Inflammatory macrophage (primary cell): Measurements from ENCODE around the gene IGDCC3.

Experiments
- DNase-seq, 2 donors: peaks; one replicate each; pipeline ENCODE4 v3.0.0-alpha.2; 2020 to 2022

IGDCC3 gene

DNA sequence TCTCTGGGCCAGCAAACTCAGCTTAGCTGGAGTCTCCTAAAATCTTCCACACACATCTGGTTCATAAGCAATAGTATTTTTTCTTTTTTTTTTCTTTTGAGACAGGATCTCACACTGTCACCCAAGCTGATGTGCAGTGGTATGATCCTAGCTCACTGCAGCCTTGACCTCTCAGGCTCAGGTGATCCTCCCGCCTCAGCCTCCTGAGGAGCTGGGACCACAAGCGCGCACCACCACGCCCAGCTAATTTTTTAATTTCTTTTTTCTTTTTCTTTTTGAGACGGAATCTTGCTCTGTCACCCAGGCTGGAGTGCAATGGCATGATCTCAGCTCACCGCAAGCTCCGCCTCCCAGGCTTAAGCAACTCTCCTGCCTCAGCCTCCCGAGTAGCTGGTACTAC lies 39.0 kb downstream of the IGDCC3 start:
- no peak for DNase-seq

DNA sequence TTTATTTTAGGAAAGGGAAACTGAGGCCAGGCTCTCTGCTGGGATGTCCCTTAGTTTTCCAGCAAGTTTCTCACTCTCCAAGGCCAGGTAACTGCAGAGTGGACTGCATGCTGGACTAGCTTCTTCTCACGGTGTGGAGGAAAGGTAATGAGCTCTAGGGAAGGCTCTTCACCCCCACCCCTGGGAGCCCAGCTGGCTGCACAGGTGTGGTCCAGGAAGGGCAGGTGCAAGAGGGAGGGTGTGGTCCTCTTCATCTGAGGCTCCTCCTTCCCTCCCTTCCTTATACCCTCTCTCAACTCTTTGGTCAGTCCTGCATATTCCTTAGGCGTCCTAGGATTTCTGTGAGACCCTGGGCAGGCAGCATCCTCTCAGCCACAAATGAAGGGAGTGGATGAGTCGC lies 39.4 kb downstream of the IGDCC3 start:
- no peak for DNase-seq

DNA sequence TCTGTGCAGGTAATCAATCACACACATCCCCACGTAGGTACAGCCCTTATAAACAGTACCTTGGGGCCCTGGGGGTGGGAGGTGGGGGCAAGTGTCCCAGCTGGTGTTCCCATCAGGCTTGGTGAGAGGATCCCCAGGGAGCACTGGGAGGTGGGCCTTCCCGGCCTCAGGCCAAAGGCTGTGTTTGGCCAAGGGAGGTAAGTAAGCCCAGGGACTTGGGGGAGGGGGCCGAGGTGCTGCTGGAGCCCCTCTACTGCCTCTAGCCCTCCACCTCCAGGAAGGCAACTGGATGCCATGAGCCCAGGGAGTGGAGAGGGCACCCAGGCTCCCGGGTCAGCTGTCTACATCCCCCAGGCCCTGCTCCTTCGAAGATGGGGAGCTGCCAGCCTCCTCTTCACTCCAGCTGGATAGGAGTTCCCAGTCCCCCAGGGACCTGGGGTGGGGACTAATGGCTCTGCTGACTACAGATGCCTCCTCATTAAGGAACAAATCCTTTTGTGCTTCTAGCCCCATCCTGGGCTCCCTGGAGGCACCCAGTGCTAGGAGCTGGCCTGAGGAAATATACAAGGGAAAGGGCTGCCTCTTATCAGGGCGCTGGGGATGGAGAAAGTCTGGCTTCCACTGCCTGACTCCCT lies 40.2 kb downstream of the IGDCC3 start:
- no peak for DNase-seq

DNA sequence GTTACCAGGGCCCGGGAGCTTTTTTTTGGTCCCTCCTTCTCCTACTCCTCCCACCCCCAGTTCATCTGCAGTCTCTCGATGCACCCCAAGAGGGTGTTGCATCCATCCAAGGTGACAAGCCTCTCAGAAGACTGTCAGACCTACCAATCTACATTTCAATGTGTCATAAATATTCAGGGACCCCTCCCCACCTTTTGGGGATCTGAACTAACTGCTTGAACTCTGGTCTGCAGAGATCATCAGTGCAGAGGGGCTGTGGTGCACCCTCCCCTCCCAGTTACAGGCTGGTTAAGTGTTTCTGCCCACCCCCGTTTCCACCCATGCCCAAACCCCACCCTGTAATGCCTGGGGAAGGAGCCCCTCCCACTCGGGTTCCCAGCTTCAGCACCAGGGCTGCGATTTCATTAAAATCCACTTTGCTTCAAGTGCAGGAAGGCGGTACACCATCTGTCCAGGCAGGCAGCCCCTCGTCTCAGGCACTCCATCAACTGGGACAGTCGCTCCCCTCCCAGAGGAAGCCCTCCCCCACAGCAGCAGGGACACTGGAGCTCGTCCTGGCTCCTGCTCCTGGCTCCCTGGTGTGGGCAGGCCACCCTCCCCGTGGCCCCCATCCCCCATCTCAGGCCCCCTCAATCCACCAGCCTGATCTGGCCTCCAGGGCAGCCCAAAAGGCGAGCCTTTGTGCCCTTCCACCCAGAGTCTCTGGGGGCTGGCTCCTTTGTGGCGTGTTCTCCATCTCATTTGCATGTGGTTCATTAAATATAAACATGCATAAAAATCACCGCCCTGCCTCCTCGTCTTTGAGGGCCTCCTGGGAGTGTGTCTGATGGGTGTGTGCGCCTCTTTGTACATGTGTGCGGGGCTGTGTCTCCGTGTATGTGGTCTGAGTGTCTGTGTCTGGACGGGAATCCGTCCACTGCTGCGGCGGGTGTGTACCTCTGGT lies 41.0 kb downstream of the IGDCC3 start:
- no peak for DNase-seq

DNA sequence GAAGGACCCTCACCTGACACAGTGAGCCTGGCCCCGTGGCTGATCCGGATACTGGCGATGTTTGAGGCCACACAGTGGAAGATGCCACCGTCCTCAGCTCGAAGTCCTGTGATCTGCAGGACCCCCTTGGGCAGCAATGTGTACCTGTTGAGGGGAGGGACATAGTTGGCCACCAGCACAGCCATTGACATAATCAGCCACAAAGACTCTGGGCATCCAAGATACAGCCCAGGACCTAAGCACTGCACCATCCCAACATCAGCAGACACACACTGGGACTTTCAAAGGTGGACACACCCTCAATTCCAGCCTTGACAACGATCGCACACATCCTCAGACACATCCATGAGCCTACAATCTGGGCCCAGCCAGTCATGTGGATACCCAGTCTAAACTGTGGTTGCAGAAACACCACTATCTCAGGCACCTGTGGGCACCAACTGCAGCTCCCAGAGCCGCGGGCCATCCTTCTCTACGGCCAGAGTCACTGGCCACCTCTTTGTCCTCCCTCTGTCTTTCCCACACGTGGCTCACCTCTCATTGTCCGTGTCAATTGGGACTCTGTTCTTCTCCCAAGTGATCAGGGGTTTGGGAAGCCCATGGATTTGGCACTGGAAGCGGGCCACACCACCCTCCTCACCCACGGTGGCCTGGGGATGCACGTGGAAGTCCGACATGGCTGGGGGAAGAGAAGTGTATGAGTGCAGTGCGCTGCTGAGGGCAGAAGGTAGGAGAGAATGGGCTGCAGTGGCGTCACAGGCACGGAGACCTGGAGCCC lies 42.3 kb downstream of the IGDCC3 start:
- DNase-seq = no peak

DNA sequence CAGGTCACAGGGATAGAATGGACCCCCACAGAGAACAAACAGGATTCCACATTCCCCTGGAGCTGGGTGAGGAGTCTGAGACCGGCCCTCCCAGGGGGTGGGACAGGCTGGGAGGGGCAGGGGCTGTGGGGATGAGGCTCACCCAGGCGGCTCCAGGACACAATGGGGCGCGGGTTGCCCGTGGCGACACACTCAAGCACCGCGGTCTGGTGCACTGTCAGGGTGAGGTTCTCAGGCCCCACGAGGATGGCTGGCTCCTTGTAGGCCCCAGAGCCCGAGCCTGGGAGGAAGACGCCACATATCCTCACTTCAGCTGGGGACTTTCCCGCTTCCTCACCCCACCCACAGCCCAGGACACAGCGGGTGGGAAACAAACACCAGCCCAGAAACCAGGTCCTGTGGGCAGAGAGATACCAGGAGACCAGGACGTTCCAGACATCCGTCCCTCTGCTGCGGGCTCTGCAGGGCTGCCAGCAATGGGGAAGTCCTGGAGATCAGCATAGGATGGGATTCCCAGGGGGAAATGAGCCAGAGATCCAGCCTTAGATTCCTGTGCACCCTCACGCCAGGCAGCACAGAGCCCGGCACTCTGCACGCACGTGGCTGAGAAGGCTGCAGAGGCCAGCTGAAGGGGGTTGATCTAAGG lies 43.1 kb downstream of the IGDCC3 start:
- no peak for DNase-seq

DNA sequence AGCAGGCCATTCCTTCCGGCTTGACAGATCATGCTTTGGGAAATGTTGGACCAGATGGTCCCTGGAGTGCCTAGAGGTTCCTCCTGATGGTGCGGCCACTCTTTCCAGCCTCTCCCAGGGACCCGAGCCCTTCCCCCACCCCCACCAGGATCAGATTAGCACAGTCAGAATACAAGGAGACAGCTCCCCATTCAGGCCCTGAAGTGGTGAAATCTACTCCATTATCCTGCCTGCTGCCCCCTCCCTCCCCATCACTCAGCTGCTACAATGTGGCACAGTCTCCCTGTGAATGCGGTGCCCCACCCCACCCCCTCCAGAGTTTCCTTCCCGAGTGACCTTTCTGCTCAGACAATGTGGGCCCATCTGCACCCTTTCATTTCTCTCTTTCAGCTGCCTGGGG lies 43.9 kb downstream of the IGDCC3 start:
- DNase-seq = no peak

DNA sequence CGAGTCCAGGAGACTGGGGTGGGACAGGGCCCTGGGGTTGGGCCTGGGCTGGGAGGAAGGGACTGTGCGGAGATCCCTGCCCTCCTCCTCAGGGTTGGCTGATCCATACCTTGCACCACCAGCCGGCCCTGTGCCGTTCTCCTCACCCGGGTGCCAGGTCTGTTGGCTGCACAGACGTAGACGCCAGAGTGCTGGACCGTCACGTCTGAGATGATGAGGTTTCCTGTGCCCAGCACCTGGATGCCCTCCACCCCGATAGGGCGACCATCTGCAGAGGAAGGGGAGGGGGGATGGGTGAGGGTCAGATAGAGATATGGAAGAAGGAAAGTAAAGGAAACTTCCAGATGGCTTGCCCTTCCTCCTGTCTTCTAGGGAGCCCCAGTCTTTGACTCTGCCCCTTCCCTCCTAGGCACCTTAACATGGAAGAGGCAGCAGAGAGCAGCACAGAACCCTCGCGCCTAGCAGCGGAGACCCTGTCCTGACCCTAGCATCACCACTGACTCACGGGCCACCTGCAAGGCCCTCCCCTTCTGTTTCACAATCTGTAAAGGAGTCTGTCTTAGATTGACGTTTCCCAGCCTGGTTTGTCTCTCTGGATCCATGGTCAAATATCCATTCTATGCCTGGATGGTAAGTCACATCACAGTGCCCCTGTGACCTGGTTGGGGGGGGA lies 44.5 kb downstream of the IGDCC3 start:
- no peak for DNase-seq

DNA sequence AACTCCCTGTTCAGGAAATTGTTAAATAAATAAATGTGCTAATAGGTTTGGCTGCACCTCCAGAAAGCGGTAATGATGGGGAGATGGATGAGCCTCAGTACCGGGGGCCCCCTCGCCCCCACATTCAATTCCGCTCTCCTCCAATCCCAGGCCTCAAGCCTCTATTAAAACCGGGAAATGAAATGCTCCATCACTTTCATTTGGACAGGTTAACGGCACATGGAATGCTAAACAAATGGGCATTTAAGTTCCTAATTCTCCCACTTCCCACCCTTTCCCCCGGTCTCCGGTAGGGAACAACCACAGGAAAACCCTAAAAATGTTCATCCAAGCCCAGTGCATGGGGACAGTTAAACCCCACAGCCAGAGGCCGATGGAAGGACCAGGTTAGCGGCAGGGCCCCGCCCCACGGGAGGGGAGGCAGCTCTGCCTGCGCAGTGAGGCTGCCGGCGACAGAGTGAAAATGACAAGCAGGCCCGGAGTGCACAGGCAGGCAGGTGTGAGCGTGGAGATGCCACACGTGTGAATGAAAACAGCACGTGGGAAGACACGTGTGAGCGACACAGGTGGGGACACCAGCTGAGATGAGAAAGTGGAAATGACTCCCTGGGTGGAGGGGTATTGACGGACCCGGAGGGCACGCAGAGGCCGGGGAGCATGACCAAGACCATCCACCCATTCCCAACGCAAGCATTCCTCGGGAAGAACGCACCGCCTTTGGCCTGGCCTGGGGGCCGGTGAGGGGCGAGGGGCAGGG lies 45.2 kb downstream of the IGDCC3 start:
- no peak for DNase-seq

DNA sequence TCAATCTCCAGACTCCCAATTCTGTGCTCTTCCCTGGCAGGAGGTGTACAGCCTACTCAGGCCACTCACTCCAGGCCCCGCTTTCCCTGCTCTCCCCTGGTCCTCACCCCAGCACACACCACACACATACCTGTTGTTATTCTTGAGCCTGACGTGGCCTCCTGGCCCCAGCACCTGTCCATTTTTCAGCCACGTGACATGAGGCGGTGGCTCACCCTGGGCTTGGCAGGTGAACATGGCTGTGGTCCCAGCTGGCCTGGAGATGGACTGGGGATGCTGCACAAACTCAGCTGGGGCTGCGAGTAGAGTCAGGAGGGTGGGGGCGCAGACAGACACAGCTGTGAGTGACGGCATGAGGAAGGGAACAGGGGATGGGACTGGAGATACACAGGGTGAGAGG lies 46.0 kb downstream of the IGDCC3 start:
- DNase-seq = no peak

DNA sequence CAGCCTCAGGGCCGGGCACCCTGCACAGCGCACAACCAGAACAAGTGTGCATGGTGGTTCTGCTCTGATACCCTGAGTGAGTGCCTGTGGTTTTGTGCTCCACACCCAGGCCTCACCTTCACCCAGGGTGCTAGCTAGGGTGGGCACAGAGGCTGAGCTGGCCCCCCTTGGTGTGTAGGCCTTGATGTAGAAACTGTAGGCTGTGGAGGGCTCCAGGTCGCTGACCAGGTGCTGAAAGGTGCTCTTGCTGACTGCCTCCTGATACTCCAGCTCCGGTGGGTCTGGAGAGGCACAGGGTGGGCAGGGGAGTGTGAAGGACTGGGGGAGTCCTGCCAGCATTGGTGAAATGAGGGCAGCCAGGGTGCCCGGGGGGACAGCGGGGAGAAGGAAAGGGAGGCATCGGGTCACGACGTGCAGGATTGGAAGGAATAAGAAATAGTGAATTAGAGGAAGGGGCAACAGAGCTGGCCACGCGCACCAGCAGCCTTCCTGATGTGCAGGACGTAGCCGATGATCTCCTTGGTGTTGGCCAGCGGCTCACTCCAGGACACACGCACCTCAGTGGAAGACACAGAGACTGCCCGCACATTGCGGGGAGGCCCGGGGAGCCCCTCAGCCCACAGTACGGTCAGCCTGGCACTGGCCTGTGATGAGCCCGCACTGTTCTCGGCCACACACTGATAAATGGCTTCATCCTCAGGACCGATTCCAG lies 46.7 kb downstream of the IGDCC3 start:
- no peak for DNase-seq

DNA sequence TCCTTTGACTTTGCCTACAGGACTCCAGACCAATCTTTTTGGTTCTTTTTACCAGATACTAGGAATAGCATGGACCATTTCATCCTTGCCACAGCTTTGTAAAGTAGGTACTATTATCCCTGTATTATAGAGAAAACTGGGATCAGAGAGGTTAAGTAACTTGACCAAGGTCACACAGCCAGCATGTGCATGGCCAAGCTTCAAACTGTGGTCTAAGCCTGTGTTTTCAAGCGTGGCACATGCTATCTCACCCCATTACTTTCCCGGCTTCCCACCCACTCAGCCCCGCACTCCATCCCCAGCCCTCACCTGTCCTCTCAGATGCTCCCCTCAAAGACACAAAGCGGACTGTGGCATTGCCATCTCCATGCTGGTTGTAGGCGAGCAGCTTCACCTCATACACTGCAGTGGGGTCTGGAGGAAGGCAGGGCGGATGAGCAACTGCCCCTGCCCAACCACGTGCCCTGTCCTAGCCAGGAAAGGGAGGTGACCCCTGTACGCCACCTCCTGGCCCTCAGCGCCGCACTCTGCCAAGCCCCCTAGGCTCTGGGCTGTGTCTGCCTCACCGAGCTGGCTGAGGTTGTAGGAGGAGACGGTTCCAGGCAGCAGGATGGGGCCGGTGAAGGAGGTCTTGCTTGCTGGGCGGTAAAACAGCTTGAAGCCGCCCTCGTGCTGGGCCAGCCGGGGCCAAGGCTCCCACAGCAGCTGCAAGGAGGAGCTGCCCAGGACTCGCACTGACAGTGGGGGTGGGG lies 47.6 kb downstream of the IGDCC3 start:
- DNase-seq = no peak

DNA sequence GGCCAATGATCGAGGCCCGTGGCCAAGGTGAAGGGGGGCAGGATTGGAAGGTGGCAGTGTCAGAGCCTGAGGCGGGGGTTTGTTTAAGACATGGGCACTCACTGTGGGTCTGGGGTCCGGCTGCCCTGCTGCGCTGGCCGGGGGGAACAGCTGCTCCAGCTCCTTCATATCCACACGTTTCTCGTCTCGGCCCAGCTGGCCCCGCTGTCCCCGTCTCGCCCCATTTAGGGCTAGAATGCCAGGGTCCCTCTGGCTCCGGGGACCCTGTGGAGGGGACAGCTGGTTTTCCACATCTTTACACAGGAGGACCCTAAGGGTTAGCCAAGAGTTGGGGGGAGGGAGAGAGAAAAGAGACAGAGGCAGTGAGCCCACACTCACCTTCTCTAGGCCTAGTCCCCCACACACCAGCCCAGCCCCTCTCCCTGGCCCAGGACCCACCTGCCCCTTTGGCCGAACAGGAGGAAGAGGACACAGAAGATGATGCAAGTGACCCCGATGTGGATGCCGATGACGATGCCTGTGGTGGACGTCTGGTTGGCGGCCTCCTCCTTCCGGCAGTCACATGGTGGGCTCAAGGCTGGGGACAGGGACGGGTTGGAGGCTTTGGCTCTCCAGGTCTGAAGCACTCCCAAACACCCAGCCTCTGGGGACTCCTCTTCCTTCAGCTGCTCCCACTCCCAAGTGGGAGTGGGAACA lies 48.4 kb downstream of the IGDCC3 start:
- DNase-seq = no peak

DNA sequence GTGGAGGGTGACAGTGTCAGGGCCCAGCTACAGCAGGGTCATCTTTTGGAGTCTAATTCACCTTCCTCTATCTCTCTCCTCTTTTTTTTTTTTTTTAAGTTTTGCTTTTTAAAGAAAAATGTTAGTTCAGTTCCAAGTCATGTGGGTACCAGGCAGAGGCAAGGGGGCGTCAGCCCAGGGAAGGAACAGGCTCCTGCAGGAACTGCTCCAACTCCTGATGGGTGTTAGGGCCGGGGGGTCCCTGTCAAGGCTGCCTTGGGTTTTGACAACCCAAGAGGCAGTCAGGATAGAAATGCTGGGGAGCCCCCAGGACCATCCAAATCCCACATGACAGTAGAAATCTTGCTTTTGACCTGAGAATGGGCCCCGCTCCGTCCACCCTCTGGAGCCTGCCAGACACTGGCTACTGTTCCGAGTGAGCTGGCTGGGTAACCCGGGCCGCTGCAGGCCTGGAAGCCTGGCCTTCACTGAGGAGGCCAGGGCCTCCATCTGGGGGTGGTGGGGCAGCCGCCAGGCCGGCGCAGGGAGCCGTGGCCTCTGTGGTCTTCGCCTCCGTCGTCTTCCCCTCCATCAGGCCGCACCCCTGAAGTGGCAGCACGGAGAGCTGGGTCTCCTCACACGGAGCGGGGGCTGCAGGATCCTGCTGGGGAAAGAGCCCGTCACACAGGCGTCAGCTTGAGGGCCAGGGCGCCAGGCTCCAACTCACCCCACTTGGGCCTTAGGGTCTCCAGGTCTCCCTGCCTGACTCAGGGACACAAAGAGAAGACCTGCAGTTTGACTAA lies 49.1 kb downstream of the IGDCC3 start:
- no peak for DNase-seq

DNA sequence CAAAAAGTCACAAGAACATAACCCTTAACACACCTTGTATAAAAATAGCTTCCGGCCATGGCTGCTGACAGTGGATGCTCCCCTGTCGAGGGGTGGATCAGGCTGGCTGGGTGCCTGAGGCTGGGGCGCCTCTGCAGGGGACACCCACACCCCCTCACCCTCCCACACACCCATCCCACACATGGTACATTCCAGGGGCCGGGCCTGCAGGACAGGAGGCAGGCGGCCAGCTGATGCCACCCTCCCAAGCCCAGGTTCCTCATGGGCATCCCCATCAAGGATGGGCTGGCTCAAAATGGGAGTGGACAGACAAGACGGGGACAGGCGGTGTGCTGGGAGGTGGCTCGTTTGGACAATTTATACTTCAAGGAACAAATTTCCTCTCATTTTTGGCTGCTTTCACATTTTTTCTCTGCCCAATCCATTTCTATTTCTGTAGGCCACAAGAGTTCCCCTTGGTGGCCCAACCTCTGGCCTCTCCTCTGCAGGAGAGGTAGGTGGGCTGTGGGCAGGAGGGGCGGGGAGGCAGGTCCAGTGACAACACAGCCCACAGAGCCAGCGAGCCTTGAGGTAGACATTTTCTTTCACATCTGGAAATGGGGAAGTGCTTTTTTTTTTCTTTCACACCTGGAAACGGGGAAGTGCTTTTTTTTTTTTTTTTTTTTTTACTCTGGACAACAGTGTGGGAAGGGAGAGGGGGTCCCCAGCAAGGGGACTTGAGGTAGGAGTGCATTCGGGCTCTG lies 50.0 kb downstream of the IGDCC3 start:
- DNase-seq = no peak

DNA sequence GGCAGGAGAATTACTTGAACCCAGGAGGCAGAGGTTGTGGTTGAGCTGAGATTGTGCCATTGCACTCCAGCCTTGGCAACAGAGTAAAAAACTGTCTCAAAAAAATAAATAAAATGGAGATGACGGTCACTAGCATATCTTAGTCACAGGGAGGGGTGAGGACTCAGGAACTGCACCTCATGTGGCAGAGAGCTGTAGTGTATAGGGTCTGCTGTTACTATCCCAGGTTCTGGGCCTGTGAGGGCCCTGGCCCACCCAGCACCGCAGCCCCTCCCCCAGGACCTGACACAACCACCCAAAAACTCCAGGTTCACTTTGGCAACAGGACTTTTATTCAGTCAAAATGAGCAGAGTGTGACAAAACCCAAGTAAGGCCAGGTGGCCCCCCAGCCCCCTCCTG lies 51.0 kb downstream of the IGDCC3 start:
- DNase-seq = no peak

DNA sequence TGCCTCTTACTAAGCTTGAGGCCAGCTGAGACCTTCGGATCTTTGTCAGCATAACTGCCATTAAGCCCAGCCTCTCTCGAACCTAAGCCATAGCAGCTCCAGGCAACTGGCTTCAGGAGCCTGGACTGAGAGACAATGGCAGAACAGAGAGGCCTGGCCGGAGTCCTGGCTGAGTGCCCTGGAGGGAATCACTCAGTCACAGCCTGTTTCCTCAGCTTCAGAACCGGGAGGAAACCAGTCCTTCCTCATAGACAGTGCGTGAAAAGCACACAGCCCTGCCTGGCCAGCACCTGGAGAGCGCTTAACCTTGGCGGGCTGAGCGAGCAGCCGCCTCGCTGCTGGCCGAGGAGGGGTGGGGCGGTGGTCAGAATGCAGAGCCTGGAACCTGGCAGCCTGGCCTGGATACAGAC lies 51.7 kb downstream of the IGDCC3 start:
- no peak for DNase-seq

DNA sequence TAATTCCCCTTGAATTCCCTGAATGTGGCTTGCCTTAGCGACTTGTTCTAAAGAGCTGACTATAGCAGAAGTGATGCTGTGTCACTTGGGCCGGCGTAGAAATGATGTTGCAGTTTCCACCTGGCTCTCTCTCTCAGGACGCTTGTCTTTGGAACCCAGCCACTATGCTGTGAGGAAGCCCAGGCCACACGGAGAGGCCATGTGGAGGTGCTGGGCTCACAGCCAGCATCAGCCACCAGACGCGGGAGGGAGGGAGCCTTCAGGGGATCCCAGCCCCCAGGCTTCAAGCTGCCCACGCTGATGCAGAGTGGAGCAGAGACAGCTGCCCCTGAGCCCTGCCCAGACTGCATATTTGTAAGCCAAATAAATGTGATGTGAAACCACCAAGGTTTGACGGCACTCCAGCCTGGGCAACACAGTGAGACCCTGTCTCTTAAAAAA lies 54.7 kb downstream of the IGDCC3 start:
- no peak for DNase-seq
